ENCODE data around the gene NODAL.

The NODAL gene

GRCh38 chr10:70433581-70434280 is 7.8 kb downstream of the NODAL start:
- no peak overlapping the region for H3K4me3 ChIP-seq (ENCODE audit: control insufficient read depth, low read depth, low read length)
- no peak for DNase-seq (ENCODE audit: low read depth)
- TF ChIP-seq CTCF (IDR thresholded peaks at IDR 0.05; ENCODE audit: control insufficient read depth, insufficient read depth, low read depth, low read length, missing control alignments): no peak

GRCh38 chr10:70432561-70433263 is 8.8 kb downstream of the NODAL start:
- no peak for TF ChIP-seq CTCF (IDR thresholded peaks at IDR 0.05; ENCODE audit: control insufficient read depth, insufficient read depth, low read depth, low read length, missing control alignments)
- H3K4me3 ChIP-seq (ENCODE audit: control insufficient read depth, low read depth, low read length): no peak overlapping the region
- no peak for DNase-seq (ENCODE audit: low read depth)

- DNase-seq (ENCODE audit: low read depth): no peak
- no peak for TF ChIP-seq CTCF (IDR thresholded peaks at IDR 0.05; ENCODE audit: control insufficient read depth, insufficient read depth, low read depth, low read length, missing control alignments)
- no peak overlapping the region for H3K4me3 ChIP-seq (ENCODE audit: control insufficient read depth, low read depth, low read length)
Observed at GRCh38 chr10:70432101-70432500, 9.4 kb downstream of the NODAL start.

- DNase-seq (ENCODE audit: low read depth): peak; percentile 27
- H3K4me3 ChIP-seq (ENCODE audit: control insufficient read depth, low read depth, low read length): no peak overlapping the region
- TF ChIP-seq CTCF (IDR thresholded peaks at IDR 0.05; ENCODE audit: control insufficient read depth, insufficient read depth, low read depth, low read length, missing control alignments): no peak
Observed at GRCh38 chr10:70430493-70431445, 10.7 kb downstream of the NODAL start.

- DNase-seq (ENCODE audit: low read depth): no peak
- no peak overlapping the region for H3K4me3 ChIP-seq (ENCODE audit: control insufficient read depth, low read depth, low read length)
- no peak for TF ChIP-seq CTCF (IDR thresholded peaks at IDR 0.05; ENCODE audit: control insufficient read depth, insufficient read depth, low read depth, low read length, missing control alignments)
Observed at GRCh38 chr10:70426823-70427222, 14.7 kb downstream of the NODAL start.

GRCh38 chr10:70425096-70425495 is 16.4 kb downstream of the NODAL start:
- H3K4me3 ChIP-seq (ENCODE audit: control insufficient read depth, low read depth, low read length): no peak overlapping the region
- TF ChIP-seq CTCF (IDR thresholded peaks at IDR 0.05; ENCODE audit: control insufficient read depth, insufficient read depth, low read depth, low read length, missing control alignments): no peak
- DNase-seq (ENCODE audit: low read depth): no peak
